GM23338 (cell line): ENCODE results near the gene DNAH9. TPM values are rescaled to one million over a fixed set of nuclear protein-coding genes. Genes with fewer than 3 reads are reported as not detected.
A peak's percentile ranks its signal among the peaks of the same experiment; 100 is the strongest.

ENCODE experiments used
- ATAC-seq: fragments of 200-7000 bp; cut with Tn5 transposase; 3 replicates; pipeline ENCODE4 v1.9.1; 2020
- DNase-seq: peaks from one replicate; pipeline ENCODE4 v3.0.0-alpha.2; 2015; ENCODE audit warnings: low spot score
- H2AFZ ChIP-seq: fragments of 200-600 bp; sonication (generic); 2 replicates; pipeline ENCODE4 v1.8.0; 2016; ENCODE audit warnings: antibody characterized with exemption, mild to moderate bottlenecking, moderate library complexity
- H3F3A ChIP-seq: fragments of 200-600 bp; sonication (generic); replicated peaks from 2 replicates; pipeline ENCODE4 v1.8.0; 2017; ENCODE audit warnings: antibody characterized with exemption, mixed run types, low read depth
- H3K27ac ChIP-seq: fragments of 200-600 bp; sonication (generic); 2 replicates; pipeline ENCODE4 v1.6.1; 2016; ENCODE audit warnings: low read depth
- H3K27me3 ChIP-seq: fragments of 200-600 bp; sonication (generic); 2 replicates; pipeline ENCODE4 v1.8.0; 2016; ENCODE audit warnings: mild to moderate bottlenecking, mixed run types, moderate library complexity; ENCODE audit not compliant: insufficient read depth
- H3K36me3 ChIP-seq: fragments of 200-600 bp; sonication (generic); 2 replicates; pipeline ENCODE4 v1.8.0; 2016; ENCODE audit warnings: mild to moderate bottlenecking; ENCODE audit not compliant: insufficient read depth
- H3K4me1 ChIP-seq: fragments of 200-600 bp; sonication (generic); 2 replicates; pipeline ENCODE4 v1.8.0; 2016; ENCODE audit warnings: mild to moderate bottlenecking, moderate library complexity; ENCODE audit not compliant: insufficient read depth
- H3K4me2 ChIP-seq: fragments of 200-600 bp; sonication (generic); 2 replicates; pipeline ENCODE4 v1.7.1; 2017; ENCODE audit warnings: mixed run types
- H3K4me3 ChIP-seq: fragments of 200-600 bp; sonication (generic); 2 replicates; pipeline ENCODE4 v1.6.1; 2016; ENCODE audit warnings: mixed run types
- H3K79me2 ChIP-seq: fragments of 200-600 bp; sonication (generic); replicated peaks from 2 replicates; pipeline ENCODE4 v1.8.0; 2017; ENCODE audit warnings: mild to moderate bottlenecking; ENCODE audit not compliant: insufficient read depth
- H3K9me2 ChIP-seq: fragments of 200-600 bp; sonication (generic); 2 replicates; pipeline ENCODE4 v1.8.0; 2017; ENCODE audit not compliant: insufficient read depth
- H4K20me1 ChIP-seq: fragments of 200-600 bp; sonication (generic); replicated peaks from 2 replicates; pipeline ENCODE4 v1.8.0; 2017; ENCODE audit warnings: mild to moderate bottlenecking; ENCODE audit not compliant: insufficient read depth
- H3K27ac Mint-ChIP-seq: 2 replicates; pipeline ENCODE4 v1.8.0; 2020; ENCODE audit warnings: inconsistent platforms, mild to moderate bottlenecking, moderate library complexity, mixed read lengths
- H3K27me3 Mint-ChIP-seq: 3 replicates; pipeline ENCODE4 v1.8.0; 2022; ENCODE audit warnings: low read depth, mild to moderate bottlenecking, moderate library complexity, mixed read lengths, inconsistent platforms; ENCODE audit not compliant: insufficient read depth, poor library complexity
- H3K36me3 Mint-ChIP-seq: 3 replicates; pipeline ENCODE4 v1.8.0; 2021; ENCODE audit warnings: low read depth, mild to moderate bottlenecking, inconsistent platforms, moderate library complexity, mixed read lengths
- H3K4me1 Mint-ChIP-seq: 3 replicates; pipeline ENCODE4 v1.8.0; 2020; ENCODE audit warnings: mild to moderate bottlenecking, inconsistent platforms, mixed read lengths
- H3K4me3 Mint-ChIP-seq: 3 replicates; pipeline ENCODE4 v1.8.0; 2021; ENCODE audit warnings: moderate library complexity, mild to moderate bottlenecking, inconsistent platforms, mixed read lengths
- H3K9me3 Mint-ChIP-seq: 3 replicates; pipeline ENCODE4 v1.8.0; 2020; ENCODE audit warnings: moderate library complexity, mild to moderate bottlenecking, inconsistent platforms, mixed read lengths
- CREB1 ChIP-seq: fragments of 250-450 bp; sonication (Bioruptor Pico); IDR thresholded peaks from 2 replicates; pipeline ENCODE4 v1.5.0; 2020; ENCODE audit warnings: low read depth, mild to moderate bottlenecking, moderate library complexity
- ETS1 ChIP-seq: IDR thresholded peaks from 2 replicates; pipeline ENCODE4 v1.6.1; 2016; ENCODE audit warnings: antibody characterized with exemption
- EZH2 ChIP-seq: fragments of 200-600 bp; sonication (generic); IDR thresholded peaks from one replicate; pipeline ENCODE4 v1.8.0; 2017; ENCODE audit warnings: antibody characterized with exemption, mild to moderate bottlenecking, low read depth; ENCODE audit not compliant: unreplicated experiment
- EZH2phosphoT487 ChIP-seq: fragments of 200-600 bp; sonication (generic); IDR thresholded peaks from one replicate; pipeline ENCODE4 v1.8.1; 2018; ENCODE audit warnings: antibody characterized with exemption; ENCODE audit not compliant: unreplicated experiment
- JUNB ChIP-seq: IDR thresholded peaks from one replicate; pipeline ENCODE4 v1.6.1; 2016; ENCODE audit warnings: antibody characterized with exemption; ENCODE audit not compliant: unreplicated experiment
- NANOG ChIP-seq: IDR thresholded peaks from 2 replicates; pipeline ENCODE4 v1.6.1; 2016; ENCODE audit warnings: antibody characterized with exemption, borderline replicate concordance
- POLR2AphosphoS5 ChIP-seq: IDR thresholded peaks from 2 replicates; pipeline ENCODE4 v1.6.1; 2016; ENCODE audit warnings: antibody characterized with exemption, low read depth
- REST ChIP-seq: IDR thresholded peaks from one replicate; pipeline ENCODE4 v1.6.1; 2018; ENCODE audit warnings: antibody characterized with exemption; ENCODE audit not compliant: unreplicated experiment
- STAT1 ChIP-seq: IDR thresholded peaks from one replicate; pipeline ENCODE4 v1.6.1; 2016; ENCODE audit warnings: antibody characterized with exemption; ENCODE audit not compliant: unreplicated experiment
- ZNF114 ChIP-seq: fragments of 250-450 bp; sonication (Bioruptor Pico); IDR thresholded peaks from 2 replicates; pipeline ENCODE4 v1.5.0; 2020; ENCODE audit warnings: mild to moderate bottlenecking, moderate library complexity
- ZNF331 ChIP-seq: fragments of 250-450 bp; sonication (Bioruptor Pico); IDR thresholded peaks from 2 replicates; pipeline ENCODE4 v1.5.0; 2020; ENCODE audit warnings: low read depth, mild to moderate bottlenecking, moderate library complexity
- ZNF462 ChIP-seq: fragments of 250-450 bp; sonication (Bioruptor Pico); IDR thresholded peaks from 2 replicates; pipeline ENCODE4 v1.5.0; 2020; ENCODE audit warnings: mild to moderate bottlenecking, moderate library complexity
- polyA plus RNA-seq: library from polyadenylated mRNA; unstranded; fragments of >200 nt; fragmentation: Nextera tagmentation; extraction: Ambion mirVana; gene quantifications from 2 replicates; pipeline ENCODE4 v1.2.1, GENCODE V29; 2016
- total RNA-seq: library from RNA; depleted of rRNA; stranded (reverse); fragments of >200 nt; shearing (Covaris generic); gene quantifications from 2 replicates; pipeline ENCODE4 v1.2.3, GENCODE V29; 2014

The DNAH9 gene
- total and polyA plus RNA-seq, 2 experiments from 2014 or later = not detected

DNA sequence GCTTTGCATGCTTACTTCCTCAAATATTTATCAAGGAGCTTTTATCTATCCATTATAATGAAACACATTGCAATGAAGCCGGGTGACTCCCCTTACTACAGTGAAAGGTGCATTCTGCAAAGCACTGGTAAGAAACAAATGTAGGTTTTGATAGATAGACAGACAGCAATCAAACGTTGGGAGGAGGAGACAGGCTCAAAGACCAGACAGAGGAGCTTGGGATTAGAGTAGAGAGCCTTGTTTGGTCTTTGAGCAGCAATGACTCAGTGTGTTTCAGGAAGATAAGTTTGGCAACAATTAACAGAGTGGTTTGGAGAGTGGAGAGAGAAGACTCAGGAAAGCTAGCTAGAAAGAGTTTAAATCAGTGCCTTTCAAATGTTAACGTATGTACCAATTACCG is 330.2 kb downstream of the DNAH9 start:
- no peak overlapping the region for H3K4me3 ChIP-seq
- TF ChIP-seq ZNF462 (CRISPR knock-in tag) = no peak
- no peak for TF ChIP-seq EZH2
- no peak for TF ChIP-seq CREB1
- no peak for TF ChIP-seq ZNF114
- TF ChIP-seq REST = no peak
- no peak for TF ChIP-seq STAT1
- no peak for TF ChIP-seq POLR2AphosphoS5
- no peak for TF ChIP-seq EZH2phosphoT487
- TF ChIP-seq NANOG = no peak
- TF ChIP-seq ETS1 = no peak
- no peak for TF ChIP-seq JUNB
- no peak for TF ChIP-seq ZNF331

More for the DNA sequence above, 330.2 kb downstream of the DNAH9 start:
- ATAC-seq = no peak
- H3K4me1 Mint-ChIP-seq = no peaks in the 10 kb centered on the region
- Histone ChIP-seq H3K9me2 (no peaks in the 10 kb centered on the region), H3F3A (no peaks in the 10 kb centered on the region), H3K27me3 (no peaks in the 10 kb centered on the region), H3K4me2 (peak overlapping the region; percentile 46; the same call in 1 of the 2 replicates), H3K4me1 (peaks cover 9% of the 10 kb centered on the region), H3K36me3 (no peaks in the 10 kb centered on the region), H2AFZ (peak overlapping the region; percentile 5; the same call in 1 of the 2 replicates), H3K27ac (no peak overlapping the region), H4K20me1 (no peaks in the 10 kb centered on the region), H3K79me2 (no peaks in the 10 kb centered on the region)
- H3K9me3 Mint-ChIP-seq = peaks cover 97% of the 10 kb centered on the region
- H3K4me3 Mint-ChIP-seq = no peak overlapping the region
- no peak for DNase-seq
- H3K27ac Mint-ChIP-seq = no peak overlapping the region
- H3K36me3 Mint-ChIP-seq = peaks cover 36% of the 10 kb centered on the region
- H3K27me3 Mint-ChIP-seq = no peaks in the 10 kb centered on the region
